ENCODE data around the gene TBX5.

TBX5 gene

DNA sequence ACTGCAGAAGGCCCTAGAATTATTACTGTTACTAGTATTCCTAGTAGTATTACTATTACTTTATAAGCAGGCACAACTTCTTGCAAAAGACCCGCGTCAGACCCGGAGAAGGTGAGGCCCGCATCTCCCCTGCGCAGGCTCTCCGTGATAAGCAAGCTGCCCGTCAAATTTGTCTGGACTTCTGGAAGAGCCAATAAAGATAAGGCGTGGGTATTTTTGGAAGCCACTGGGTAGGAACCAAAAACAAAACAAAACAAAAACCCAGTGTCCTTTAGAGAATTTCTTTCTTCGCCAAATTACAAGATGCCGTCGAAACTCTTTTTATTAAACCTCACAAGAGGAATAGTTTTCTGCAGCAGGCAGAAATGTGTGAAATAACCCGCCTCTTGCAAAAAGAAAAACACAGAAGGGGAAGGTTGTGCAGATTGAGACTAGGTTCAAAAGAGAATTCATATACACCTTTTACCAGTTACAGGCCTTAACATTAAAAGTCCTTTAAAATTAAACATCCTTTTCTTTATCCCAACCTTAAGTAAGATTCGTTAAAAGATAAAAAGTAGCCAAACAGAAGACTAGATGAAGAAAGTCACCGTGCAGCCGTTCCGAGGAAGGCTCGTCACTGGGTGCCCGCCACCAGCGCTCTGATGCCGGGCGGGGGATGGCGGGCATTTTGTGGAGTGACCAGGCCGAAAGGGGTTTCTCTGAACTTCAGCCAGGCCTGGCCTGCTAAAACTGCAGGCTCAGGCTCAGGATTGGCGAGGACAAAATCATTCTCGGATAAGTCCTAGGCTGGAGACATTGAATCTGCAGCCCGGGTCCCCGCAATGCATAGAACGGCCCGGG is 1.6 kb downstream of the TBX5 start:
- no peak for DNase-seq (ENCODE audit: insufficient read length, low spot score)

DNA sequence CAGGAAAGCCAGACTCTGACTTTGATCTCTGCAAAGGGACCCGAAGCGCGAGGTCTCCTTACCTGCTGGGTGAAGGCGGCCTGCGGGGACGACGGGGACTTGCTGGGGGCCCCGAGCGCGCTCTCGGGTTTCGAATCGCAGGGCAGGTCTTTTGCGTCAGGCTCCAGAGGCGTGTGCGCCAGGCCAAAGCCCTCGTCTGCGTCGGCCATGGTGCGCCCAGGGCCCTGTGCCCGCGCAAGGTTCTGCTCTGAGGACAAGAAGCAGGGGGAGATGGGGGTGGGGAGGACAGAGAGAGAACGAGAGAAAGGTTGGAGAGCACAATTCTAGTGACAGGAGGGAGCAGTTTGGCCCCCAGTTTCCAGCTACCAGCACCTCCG is 2.3 kb downstream of the TBX5 start:
- FAIRE-seq = no peak
- DNase-seq (ENCODE audit: insufficient read length, low spot score) = no peak
- TF ChIP-seq, protein P1, sequence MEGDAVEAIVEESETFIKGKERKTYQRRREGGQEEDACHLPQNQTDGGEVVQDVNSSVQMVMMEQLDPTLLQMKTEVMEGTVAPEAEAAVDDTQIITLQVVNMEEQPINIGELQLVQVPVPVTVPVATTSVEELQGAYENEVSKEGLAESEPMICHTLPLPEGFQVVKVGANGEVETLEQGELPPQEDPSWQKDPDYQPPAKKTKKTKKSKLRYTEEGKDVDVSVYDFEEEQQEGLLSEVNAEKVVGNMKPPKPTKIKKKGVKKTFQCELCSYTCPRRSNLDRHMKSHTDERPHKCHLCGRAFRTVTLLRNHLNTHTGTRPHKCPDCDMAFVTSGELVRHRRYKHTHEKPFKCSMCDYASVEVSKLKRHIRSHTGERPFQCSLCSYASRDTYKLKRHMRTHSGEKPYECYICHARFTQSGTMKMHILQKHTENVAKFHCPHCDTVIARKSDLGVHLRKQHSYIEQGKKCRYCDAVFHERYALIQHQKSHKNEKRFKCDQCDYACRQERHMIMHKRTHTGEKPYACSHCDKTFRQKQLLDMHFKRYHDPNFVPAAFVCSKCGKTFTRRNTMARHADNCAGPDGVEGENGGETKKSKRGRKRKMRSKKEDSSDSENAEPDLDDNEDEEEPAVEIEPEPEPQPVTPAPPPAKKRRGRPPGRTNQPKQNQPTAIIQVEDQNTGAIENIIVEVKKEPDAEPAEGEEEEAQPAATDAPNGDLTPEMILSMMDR (IDR thresholded peaks at IDR 0.05; ENCODE audit: insufficient read depth, missing control alignments) = no peak

More for the DNA sequence above, 1.6 kb downstream of the TBX5 start:
- no peak for FAIRE-seq
- TF ChIP-seq, protein P1 (IDR thresholded peaks at IDR 0.05; ENCODE audit: insufficient read depth, missing control alignments) = no peak

DNA sequence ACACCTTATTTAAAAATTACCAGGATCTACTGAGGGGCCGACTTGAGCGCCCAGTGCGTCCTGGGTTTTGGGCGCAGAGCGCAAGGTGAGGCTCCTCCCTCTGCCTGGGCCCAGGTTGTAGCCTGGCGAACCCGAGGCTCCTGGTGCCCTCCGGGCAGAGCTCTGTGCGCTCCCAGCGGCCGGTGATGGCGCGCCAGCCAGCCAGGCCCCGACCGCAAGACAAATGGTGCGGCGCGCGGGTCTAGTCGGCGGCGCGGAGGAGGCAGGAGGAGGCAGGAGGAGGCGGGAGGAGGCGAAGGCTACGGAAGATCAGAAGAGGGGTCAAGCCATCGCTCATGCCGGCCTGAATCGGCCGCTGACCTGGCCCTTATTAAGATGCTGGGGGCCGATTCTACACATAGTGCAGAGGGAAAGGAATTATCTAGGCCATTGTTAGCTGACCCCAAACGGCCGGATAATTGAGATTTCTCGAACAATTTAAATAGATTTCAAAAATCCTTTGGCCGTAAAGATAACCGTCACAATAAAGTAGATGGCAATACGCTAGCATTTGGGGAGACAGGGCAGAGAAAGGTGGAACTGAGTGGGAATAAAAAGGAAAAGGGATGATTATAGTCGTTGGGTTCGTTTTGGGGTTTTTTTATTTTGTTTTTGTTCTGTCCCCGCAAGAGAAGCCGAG is 2.8 kb downstream of the TBX5 start:
- FAIRE-seq (no peak), DNase-seq (ENCODE audit: insufficient read length, low spot score) (no peak)
- TF ChIP-seq, protein P1 (IDR thresholded peaks at IDR 0.05; ENCODE audit: insufficient read depth, missing control alignments) = no peak

DNA sequence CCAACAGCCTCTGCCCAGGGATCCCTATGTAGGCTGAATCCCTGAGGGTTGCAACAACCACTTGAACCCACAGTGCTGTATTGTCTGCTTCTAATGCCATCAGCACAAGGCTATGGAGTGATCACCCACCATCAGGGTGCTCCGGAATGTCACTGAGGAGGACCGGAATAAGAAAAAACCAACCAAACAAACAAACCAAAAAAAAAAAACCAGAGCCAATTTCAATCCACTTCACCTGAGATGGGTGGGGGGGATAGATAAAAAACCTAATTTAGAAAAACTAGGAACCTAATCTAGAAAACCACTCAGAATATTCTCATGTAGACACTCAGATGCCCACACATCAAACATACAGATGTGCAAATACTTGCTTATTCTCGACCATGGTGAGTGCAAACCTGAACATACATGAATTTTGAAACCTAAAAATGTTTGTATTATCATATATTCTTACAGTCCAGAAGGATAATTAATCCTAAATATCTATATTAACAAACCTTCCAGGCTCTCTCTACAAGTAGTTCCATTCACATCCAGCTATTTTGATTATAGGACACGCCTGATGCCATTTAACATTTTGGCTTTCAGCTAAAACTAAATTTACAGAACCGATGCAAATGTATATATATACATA is 3.7 kb downstream of the TBX5 start:
- TF ChIP-seq, protein P1 (IDR thresholded peaks at IDR 0.05; ENCODE audit: insufficient read depth, missing control alignments) = no peak
- DNase-seq (ENCODE audit: insufficient read length, low spot score) (no peak), FAIRE-seq (no peak)

DNA sequence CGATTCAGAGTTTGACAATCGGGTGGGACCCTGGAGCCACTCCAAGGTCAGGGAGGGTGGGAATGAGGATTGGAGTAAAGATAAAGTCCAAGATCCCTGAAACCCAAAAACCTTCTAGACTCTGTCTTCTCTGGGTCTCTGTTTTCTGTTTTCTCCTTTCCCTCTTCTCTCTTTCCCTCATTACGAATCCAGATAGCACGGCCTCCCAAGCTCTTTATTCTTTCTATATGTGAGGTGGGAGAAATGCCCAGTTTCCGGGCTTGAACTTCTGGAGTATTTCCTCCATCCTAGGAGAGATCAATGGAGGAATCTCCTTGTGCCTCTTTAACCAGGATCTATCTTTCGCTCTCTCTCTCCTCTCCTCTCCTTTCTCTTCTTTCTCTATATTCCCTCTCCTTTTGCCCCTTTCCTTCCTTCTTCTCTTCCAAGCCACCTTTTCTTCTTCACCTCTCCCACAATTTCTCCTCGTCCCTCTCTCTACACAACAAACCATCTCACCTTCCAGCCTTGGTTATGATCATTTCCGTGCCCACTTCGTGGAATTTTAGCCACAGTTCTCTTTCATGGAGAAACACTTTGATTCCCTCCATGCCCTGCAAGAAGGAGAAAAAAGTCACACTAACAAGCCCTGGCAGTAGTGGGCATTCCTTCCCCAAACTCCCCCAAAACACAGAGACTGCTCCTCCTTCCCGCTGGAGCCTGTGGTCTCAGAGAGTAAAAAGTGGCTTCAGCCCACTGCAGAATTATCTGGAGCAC is 4.4 kb downstream of the TBX5 start:
- DNase-seq (ENCODE audit: insufficient read length, low spot score) = no peak
- FAIRE-seq = no peak
- TF ChIP-seq, protein P1 (IDR thresholded peaks at IDR 0.05; ENCODE audit: insufficient read depth, missing control alignments) = no peak

DNA sequence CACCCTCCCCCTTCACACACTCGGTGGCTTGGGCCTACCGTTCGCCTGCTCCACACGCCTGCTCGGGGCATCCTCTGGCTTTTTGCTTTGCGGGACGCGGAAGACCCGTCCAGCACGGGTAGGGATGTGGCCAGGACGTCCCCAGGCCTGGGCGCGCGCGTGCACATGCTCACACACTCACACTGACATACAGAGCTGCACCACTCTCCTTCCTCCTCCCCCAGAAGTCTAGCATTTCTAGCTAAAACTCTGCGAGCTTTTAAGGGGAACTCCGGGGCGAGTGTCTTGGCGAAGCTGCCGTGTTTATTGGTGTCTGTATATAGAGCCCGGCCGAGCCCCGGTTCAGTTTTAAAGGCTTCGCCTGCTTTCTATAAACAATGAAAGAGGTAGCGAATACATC is 5.0 kb downstream of the TBX5 start:
- DNase-seq (ENCODE audit: insufficient read length, low spot score) (no peak), FAIRE-seq (no peak)
- TF ChIP-seq, protein P1 (IDR thresholded peaks at IDR 0.05; ENCODE audit: insufficient read depth, missing control alignments) = no peak

Measured in D721Med (cell line).